ENCODE data around the gene RNU6-9. TPM values are rescaled to one million over a fixed set of nuclear protein-coding genes. Genes with fewer than 3 reads are reported as not detected.

RNU6-9 gene
- total RNA-seq, 1 donor from 2014 or later, result not detected

DNA sequence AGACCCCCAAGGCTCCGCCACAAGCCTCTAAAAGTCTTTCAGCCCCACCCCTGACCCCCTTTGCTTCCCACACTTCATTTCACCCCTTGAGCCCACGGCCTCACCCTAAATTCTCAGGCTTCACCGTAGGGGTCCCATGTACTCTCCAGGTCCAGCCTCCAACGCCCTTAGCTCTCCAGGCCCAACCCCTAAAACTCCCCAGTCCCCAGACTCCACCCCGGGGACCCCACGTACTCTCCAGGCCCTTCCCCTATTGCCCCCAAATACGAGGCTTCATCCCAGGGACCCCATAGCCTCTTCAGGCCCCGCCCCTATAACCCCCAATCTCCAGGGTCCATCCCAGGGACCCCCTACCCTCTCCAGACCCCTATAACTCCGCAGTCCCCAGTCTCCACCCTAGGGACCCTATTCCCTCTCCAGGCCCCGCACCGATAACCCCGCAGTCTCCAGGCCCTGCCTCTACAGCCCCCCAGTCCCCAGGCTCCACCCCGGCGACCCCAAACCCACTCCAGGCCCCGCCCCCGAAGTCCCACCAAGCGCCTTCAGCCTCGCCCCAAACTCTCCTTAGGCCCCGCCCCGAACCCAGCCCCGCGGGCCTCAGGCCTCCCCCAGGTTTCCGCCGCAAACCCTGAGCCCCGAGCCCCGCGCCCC lies 916 bp upstream of the RNU6-9 start:
- peaks cover 22% of the 10 kb centered on the region for H3K36me3 ChIP-seq
- TF ChIP-seq, protein P1, sequence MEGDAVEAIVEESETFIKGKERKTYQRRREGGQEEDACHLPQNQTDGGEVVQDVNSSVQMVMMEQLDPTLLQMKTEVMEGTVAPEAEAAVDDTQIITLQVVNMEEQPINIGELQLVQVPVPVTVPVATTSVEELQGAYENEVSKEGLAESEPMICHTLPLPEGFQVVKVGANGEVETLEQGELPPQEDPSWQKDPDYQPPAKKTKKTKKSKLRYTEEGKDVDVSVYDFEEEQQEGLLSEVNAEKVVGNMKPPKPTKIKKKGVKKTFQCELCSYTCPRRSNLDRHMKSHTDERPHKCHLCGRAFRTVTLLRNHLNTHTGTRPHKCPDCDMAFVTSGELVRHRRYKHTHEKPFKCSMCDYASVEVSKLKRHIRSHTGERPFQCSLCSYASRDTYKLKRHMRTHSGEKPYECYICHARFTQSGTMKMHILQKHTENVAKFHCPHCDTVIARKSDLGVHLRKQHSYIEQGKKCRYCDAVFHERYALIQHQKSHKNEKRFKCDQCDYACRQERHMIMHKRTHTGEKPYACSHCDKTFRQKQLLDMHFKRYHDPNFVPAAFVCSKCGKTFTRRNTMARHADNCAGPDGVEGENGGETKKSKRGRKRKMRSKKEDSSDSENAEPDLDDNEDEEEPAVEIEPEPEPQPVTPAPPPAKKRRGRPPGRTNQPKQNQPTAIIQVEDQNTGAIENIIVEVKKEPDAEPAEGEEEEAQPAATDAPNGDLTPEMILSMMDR (IDR thresholded peaks at IDR 0.05), result no peak
- DNase-seq, result no peak
- intact Hi-C loops (cut with DNase I), result no loop called here
- H3K9me3 ChIP-seq, result no peaks in the 10 kb centered on the region
- H3K27ac ChIP-seq, result peak overlapping the region; percentile 97
- peak; percentile 2 for ATAC-seq
- H3K4me1 ChIP-seq, result peaks cover 5% of the 10 kb centered on the region
- peak overlapping the region; percentile 89 for H3K4me3 ChIP-seq
- H3K27me3 ChIP-seq, result no peaks in the 10 kb centered on the region

DNA sequence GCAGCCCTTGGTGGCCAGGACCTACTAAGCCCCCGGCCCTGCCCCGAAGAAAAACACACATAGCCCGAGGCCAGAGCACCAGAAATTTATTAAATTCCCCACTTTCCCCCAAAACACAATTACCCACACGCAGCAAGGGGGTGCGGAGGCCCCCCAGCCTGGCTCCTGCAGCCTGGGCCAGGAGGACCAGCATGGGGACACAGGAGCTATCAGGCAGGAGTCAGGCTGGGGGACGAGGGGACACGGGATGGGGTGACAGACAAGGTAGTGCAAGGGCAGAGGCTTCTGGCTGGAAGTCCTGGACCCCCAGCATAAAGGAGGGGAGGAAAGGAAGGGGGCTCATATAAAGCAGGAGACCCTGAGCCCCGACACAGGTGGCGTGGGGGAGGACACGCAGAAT lies 3.1 kb downstream of the RNU6-9 start:
- intact Hi-C loops (cut with DNase I), result no loop called here
- DNase-seq (no peak), ATAC-seq (no peak)
- Histone ChIP-seq H3K27ac (no peak overlapping the region), H3K4me1 (peaks cover 5% of the 10 kb centered on the region), H3K4me3 (no peak overlapping the region), H3K27me3 (no peaks in the 10 kb centered on the region), H3K9me3 (no peaks in the 10 kb centered on the region), H3K36me3 (peaks cover 9% of the 10 kb centered on the region)
- TF ChIP-seq, protein P1 (IDR thresholded peaks at IDR 0.05), result no peak

DNA sequence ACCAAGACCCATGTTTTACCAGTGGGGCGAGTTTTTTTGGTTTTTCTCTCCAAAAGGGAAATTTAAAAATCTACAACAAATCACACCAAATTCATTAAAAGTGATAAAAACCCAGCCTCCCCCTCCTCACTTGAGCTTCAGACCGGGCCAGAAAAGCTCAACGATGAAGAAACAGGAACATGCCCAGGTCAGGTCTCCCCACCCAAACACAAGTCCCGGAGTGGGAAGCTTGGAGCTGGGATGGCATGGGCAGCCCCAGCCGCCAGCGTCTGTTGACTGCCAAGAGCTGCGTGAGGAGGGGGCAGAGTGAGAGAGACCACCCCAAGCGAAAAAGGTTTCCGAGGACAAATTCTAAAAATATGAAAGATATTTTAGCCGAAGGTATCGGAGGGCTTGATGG lies 3.7 kb downstream of the RNU6-9 start:
- Histone ChIP-seq H3K27ac (no peak overlapping the region), H3K27me3 (no peaks in the 10 kb centered on the region), H3K9me3 (no peaks in the 10 kb centered on the region), H3K4me1 (peaks cover 3% of the 10 kb centered on the region), H3K36me3 (peaks cover 9% of the 10 kb centered on the region), H3K4me3 (no peak overlapping the region)
- intact Hi-C loops (cut with DNase I), result no loop called here
- TF ChIP-seq, protein P1 (IDR thresholded peaks at IDR 0.05), result no peak
- ATAC-seq, result no peak
- DNase-seq, result no peak

DNA sequence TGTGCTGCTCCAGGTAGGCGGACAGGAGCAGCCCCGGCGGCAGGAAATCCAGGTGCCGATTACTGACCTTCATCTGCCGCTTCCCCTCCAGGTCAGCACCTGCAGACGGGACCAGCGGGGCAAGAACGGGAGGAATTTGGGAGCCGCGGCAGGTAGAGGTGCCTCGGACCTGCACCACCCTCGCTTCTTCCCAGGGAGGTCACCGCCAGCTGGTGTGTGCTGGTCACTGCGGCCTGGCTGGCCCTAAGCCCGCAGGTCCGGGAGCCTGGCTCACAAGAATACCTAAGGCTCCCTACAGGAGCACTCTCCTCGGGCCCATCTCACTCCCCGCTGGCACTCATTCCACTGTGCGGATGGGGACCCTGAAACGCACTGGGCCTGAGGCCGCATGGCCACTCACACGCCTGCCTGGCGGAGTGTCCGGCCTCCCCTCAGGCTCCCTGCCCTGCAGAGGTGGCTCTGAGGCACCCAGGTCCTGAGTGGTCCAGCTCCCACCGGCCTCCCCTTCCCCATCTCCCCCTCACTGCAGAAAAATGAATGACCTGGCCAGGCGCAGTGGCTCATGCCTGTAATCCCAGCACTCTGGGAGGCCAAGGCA lies 4.3 kb downstream of the RNU6-9 start:
- Histone ChIP-seq H3K27ac (no peak overlapping the region), H3K27me3 (no peaks in the 10 kb centered on the region), H3K9me3 (no peaks in the 10 kb centered on the region), H3K36me3 (peaks cover 9% of the 10 kb centered on the region), H3K4me1 (no peaks in the 10 kb centered on the region), H3K4me3 (no peak overlapping the region)
- ATAC-seq (no peak), DNase-seq (no peak)
- TF ChIP-seq, protein P1 (IDR thresholded peaks at IDR 0.05), result no peak
- intact Hi-C loops (cut with DNase I), result no loop called here

DNA sequence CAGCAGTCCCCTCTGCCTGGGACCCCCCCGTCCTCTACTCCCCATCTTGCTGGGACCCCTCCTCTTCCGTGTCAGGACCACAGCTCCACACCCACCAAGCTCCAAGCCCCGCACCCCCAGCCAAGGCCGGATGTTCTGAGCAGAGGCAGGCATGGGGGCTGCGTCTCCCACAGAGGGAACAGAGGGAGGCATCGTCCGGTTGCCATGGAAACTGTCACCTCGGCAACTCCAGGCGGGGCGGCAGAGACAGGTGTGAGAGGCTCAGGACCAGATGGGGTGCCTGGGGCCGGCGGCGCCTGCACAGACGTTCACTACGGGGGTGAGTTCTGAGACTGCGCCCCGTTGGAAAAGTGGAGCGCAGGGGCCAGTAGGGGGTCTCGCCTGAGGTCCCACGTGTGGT lies 5.4 kb downstream of the RNU6-9 start:
- ATAC-seq, result no peak
- intact Hi-C loops (cut with DNase I), result no loop called here
- TF ChIP-seq, protein P1 (IDR thresholded peaks at IDR 0.05), result no peak
- Histone ChIP-seq H3K4me1 (no peaks in the 10 kb centered on the region), H3K9me3 (no peaks in the 10 kb centered on the region), H3K27ac (no peak overlapping the region), H3K27me3 (no peaks in the 10 kb centered on the region), H3K36me3 (peaks cover 9% of the 10 kb centered on the region), H3K4me3 (no peak overlapping the region)
- DNase-seq, result no peak
